OCI-M1 (cell line): Measurements from ENCODE around the gene DNAH11.
A peak's percentile ranks its signal among the peaks of the same experiment; 100 is the strongest.
"Not testable (repeated sequence)": the region's sequence is repeated elsewhere in the genome, so short reads cannot be mapped to it uniquely, and the experiment has no call there.

Source experiments
- DNase-seq: peaks from one replicate; lab custom pipeline; 2025; lab: John Stamatoyannopoulos, UW

DNAH11 gene

GRCh38 chr7:21771906-21772610 is 229.2 kb downstream of the DNAH11 start:
- DNase-seq, result peak; percentile 58

GRCh38 chr7:21773326-21773725 is 230.5 kb downstream of the DNAH11 start:
- DNase-seq, result no peak

GRCh38 chr7:21777921-21778320 is 235.1 kb downstream of the DNAH11 start:
- DNase-seq, result peak; percentile 12

- DNase-seq, result no peak
These were observed 236.1 kb downstream of the DNAH11 start for GRCh38 chr7:21778953-21779352.

- no peak for DNase-seq
These were observed 240.2 kb downstream of the DNAH11 start for GRCh38 chr7:21782996-21783395.

GRCh38 chr7:21784989-21785388 is 242.2 kb downstream of the DNAH11 start:
- DNase-seq, result no peak

- no peak for DNase-seq
These were observed 263.0 kb downstream of the DNAH11 start for GRCh38 chr7:21805791-21806190.

GRCh38 chr7:21806388-21806787 is 263.5 kb downstream of the DNAH11 start:
- no peak for DNase-seq

GRCh38 chr7:21819048-21819447 is 276.2 kb downstream of the DNAH11 start:
- DNase-seq, result no peak

GRCh38 chr7:21828841-21829240 is 286.0 kb downstream of the DNAH11 start:
- no peak for DNase-seq

GRCh38 chr7:21829731-21830130 is 286.9 kb downstream of the DNAH11 start:
- DNase-seq, result no peak

- no peak for DNase-seq
These were observed 301.9 kb downstream of the DNAH11 start for GRCh38 chr7:21844742-21845141.

- DNase-seq, result no peak
These were observed 307.9 kb downstream of the DNAH11 start for GRCh38 chr7:21850531-21851285.

- DNase-seq, result no peak
These were observed 308.7 kb downstream of the DNAH11 start for GRCh38 chr7:21851559-21851967.

GRCh38 chr7:21865631-21866204 is 322.9 kb downstream of the DNAH11 start:
- DNase-seq, result not testable (repeated sequence)

- no peak for DNase-seq
These were observed 323.9 kb downstream of the DNAH11 start for GRCh38 chr7:21866731-21867130.

- DNase-seq, result no peak
These were observed 324.4 kb downstream of the DNAH11 start for GRCh38 chr7:21867226-21867625.

GRCh38 chr7:21867816-21868575 is 325.2 kb downstream of the DNAH11 start:
- no peak for DNase-seq

- no peak for DNase-seq
These were observed 325.7 kb downstream of the DNAH11 start for GRCh38 chr7:21868576-21868850.

GRCh38 chr7:21869785-21870402 is 327.1 kb downstream of the DNAH11 start:
- DNase-seq, result peak; percentile 1

GRCh38 chr7:21883069-21883468 is 340.2 kb downstream of the DNAH11 start:
- DNase-seq, result no peak

GRCh38 chr7:21883501-21883900 is 340.7 kb downstream of the DNAH11 start:
- not testable (repeated sequence) for DNase-seq
